C4-2B (cell line): ENCODE results near the gene SETBP1.

ENCODE experiments used
- ZFX ChIP-seq: fragments of 450-650 bp; IDR thresholded peaks from 2 replicates; pipeline ENCODE4 v1.6.1; 2017
- TF ChIP-seq, protein P1 (sequence below): fragments of 450-650 bp; conservative IDR thresholded peaks from 2 replicates; pipeline ENCODE4 v1.5.1; 2017; ENCODE audit warnings: mild to moderate bottlenecking

DNA sequence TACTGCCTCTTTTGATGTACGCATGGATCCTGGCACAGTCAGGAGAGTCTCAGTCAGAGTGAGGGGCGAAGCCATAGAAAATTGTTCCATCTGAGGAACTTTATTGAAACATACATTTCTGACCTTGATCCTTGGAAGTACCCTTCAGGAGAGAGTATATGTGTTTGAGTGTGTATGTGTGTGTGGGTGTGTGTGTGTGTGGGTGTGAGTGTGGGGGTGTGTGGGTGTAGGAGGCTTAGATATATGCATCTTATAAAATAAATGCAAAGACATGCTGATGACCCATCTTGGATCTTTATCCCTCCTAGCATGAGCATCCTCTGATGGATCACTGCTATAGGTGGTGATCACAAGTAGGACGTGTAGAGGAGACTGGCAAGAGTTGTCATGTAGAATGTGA is 93.5 kb downstream of the SETBP1 start:
- TF ChIP-seq, protein P1, sequence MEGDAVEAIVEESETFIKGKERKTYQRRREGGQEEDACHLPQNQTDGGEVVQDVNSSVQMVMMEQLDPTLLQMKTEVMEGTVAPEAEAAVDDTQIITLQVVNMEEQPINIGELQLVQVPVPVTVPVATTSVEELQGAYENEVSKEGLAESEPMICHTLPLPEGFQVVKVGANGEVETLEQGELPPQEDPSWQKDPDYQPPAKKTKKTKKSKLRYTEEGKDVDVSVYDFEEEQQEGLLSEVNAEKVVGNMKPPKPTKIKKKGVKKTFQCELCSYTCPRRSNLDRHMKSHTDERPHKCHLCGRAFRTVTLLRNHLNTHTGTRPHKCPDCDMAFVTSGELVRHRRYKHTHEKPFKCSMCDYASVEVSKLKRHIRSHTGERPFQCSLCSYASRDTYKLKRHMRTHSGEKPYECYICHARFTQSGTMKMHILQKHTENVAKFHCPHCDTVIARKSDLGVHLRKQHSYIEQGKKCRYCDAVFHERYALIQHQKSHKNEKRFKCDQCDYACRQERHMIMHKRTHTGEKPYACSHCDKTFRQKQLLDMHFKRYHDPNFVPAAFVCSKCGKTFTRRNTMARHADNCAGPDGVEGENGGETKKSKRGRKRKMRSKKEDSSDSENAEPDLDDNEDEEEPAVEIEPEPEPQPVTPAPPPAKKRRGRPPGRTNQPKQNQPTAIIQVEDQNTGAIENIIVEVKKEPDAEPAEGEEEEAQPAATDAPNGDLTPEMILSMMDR, result no peak
- TF ChIP-seq ZFX, result no peak
